K562 (cell line): ENCODE data around the gene AGO1. TPM values are rescaled to one million over a fixed set of nuclear protein-coding genes. Genes with fewer than 3 reads are reported as not detected.
A peak's percentile ranks its signal among the peaks of the same experiment; 100 is the strongest.

ENCODE experiments used
- ARID1B ChIP-seq: fragments of 450-650 bp; IDR thresholded peaks from 2 replicates; pipeline ENCODE4 v1.6.1; 2016; ENCODE audit warnings: antibody characterized with exemption, mild to moderate bottlenecking, inconsistent platforms
- CHD4 ChIP-seq: fragments of 200-600 bp; sonication (generic); IDR thresholded peaks from 3 replicates; pipeline ENCODE4 v1.6.1; 2012; ENCODE audit warnings: low read depth, mild to moderate bottlenecking, mixed read lengths, low read length, inconsistent platforms; ENCODE audit not compliant: insufficient read depth, insufficient replicate concordance, poor library complexity, severe bottlenecking
- DACH1 ChIP-seq: fragments of 450-650 bp; IDR thresholded peaks from 2 replicates; pipeline ENCODE4 v1.6.1; 2018; ENCODE audit not compliant: partially characterized antibody
- DPF2 ChIP-seq: fragments of 450-650 bp; IDR thresholded peaks from 2 replicates; pipeline ENCODE4 v1.6.1; 2016
- GABPB1 ChIP-seq: sonication (generic); formaldehyde crosslinking; IDR thresholded peaks from 2 replicates; pipeline ENCODE4 v1.8.0; 2022; ENCODE audit warnings: mild to moderate bottlenecking, missing genetic modification reagents
- HDAC2 ChIP-seq: fragments of 450-650 bp; IDR thresholded peaks from 2 replicates; pipeline ENCODE4 v1.6.1; 2016; ENCODE audit warnings: mild to moderate bottlenecking
- MYC ChIP-seq, 2 experiments: fragments of 250-450 bp in 1 of 2; sonication (Bioruptor Pico) in 1 of 2; IDR thresholded peaks; 2 replicates each; pipeline versions ENCODE4 v1.5.1 to v1.6.1; 2012 to 2021; ENCODE audit warnings: low read depth in 2 of 2, borderline replicate concordance in 1 of 2, improper control_type of control experiment in 1 of 2, low read length in 1 of 2, mild to moderate bottlenecking in 1 of 2, moderate library complexity in 1 of 2
- PHTF2 ChIP-seq: fragments of 250-450 bp; sonication (Bioruptor Pico); IDR thresholded peaks from 2 replicates; pipeline ENCODE4 v1.5.0; 2021; ENCODE audit warnings: mild to moderate bottlenecking
- SMAD4 ChIP-seq: fragments of 250-450 bp; sonication (Bioruptor Pico); conservative IDR thresholded peaks from 2 replicates; pipeline ENCODE4 v1.8.0; 2021; ENCODE audit warnings: inconsistent platforms, mild to moderate bottlenecking, moderate library complexity
- ZBTB49 ChIP-seq: sonication (generic); formaldehyde crosslinking; IDR thresholded peaks from 2 replicates; pipeline ENCODE4 v1.8.0; 2022; ENCODE audit warnings: missing genetic modification reagents, mild to moderate bottlenecking, borderline replicate concordance
- ZNF23 ChIP-seq: fragments of 250-450 bp; sonication (Bioruptor Pico); IDR thresholded peaks from 2 replicates; pipeline ENCODE4 v1.4.0; 2020; ENCODE audit warnings: mild to moderate bottlenecking
- ZNF280A ChIP-seq: fragments of 450-650 bp; IDR thresholded peaks from 2 replicates; pipeline ENCODE4 v1.6.1; 2018; ENCODE audit warnings: mild to moderate bottlenecking, low read depth; ENCODE audit not compliant: partially characterized antibody
- ZNF354B ChIP-seq: fragments of 250-450 bp; sonication (Bioruptor Pico); IDR thresholded peaks from 2 replicates; pipeline ENCODE4 v1.4.0; 2020
- ZNF518B ChIP-seq: fragments of 250-450 bp; sonication (Bioruptor Pico); IDR thresholded peaks from 2 replicates; pipeline ENCODE4 v1.5.0; 2021; ENCODE audit warnings: mild to moderate bottlenecking, moderate library complexity
- ZNF586 ChIP-seq: fragments of 450-650 bp; formaldehyde crosslinking; conservative IDR thresholded peaks from 2 replicates; pipeline ENCODE4 v1.4.0; 2020; ENCODE audit warnings: mild to moderate bottlenecking, moderate library complexity
- ZNF717 ChIP-seq: fragments of 250-450 bp; sonication (Bioruptor Pico); IDR thresholded peaks from 2 replicates; pipeline ENCODE4 v1.5.0; 2021
- polyA plus RNA-seq, 8 experiments: library from polyadenylated mRNA; depleted of rRNA in 4 of 8; stranded (reverse) in 5 of 8; unstranded in 3 of 8; fragments of >200 nt; fragmentation: Nextera tagmentation in 2 of 8; fragmentation: Illumina TruSeq in 1 of 8; extraction: Ambion mirVana in 2 of 8; extraction: Trizol in 1 of 8; gene quantifications; 2 replicates each; pipeline versions ENCODE4 v1.2.1 to v1.2.3, GENCODE V29; 2011 to 2014; ENCODE audit warnings: inconsistent platforms in 1 of 8, missing spikeins in 1 of 8
- total RNA-seq, 7 experiments: library from RNA; depleted of rRNA in 6 of 7; stranded (reverse); fragments of >200 nt in 6 of 7; fragmentation: Illumina TruSeq in 2 of 7; extraction: Trizol in 2 of 7; gene quantifications; 2 replicates each; pipeline versions ENCODE4 v1.2.1 to v1.2.3, GENCODE V29; 2011 to 2021; ENCODE audit warnings: low replicate concordance in 1 of 7
- TF ChIP-seq, protein P1 (sequence below), 2 experiments: fragments of 450-650 bp; IDR thresholded peaks; 2 replicates each; pipeline ENCODE4 v1.6.1; 2016

The AGO1 gene
- total and polyA plus RNA-seq, 9 of the 15 experiments (the other 6 are each of a cell fraction or from before 2014, with no cell fraction given), result 7.3 to 64.2 (median 26.0) TPM

DNA sequence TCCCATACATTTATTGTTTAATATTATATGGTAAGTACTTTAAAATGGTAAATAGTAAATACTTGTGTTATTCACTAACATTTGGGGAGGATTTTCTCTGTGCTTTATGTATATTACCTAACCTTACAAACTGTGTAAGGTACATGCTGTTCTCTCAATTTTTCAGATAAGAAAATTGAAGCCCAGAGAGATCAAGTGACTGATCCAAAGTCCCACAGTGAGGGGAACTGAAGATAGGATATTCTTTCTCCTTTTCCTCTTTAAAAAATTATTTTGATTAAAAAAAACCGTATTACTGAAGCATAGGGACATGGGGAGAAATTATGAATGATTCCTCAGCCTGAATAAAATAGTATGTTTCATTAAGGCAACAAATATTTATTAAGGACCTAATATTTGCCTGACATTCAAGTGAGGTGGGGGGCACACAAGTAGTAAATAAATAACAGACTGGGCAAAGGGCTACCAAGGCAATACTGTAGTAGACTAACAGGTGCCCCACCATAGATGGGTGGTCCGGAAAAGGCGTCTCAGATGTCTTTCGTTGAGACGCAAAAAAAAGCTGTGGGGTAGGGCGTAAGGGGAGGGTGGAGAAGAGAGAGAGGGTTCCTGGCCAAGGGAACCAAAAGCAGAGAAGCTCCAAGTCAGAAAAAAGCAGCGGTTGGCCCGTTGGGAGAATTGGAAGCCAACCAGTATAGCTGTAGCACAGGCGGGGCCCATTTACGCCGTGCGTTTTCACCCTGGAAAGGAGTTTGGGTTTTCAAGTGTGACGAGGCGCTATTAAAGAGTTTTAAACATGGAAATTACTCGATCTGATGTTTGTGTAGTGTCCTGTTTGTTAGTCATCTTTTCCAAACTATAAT lies 47.0 kb downstream of the AGO1 start (continued):
- TF ChIP-seq CHD4, result no peak
- TF ChIP-seq PHTF2 (CRISPR knock-in tag), result peak; percentile 32; the same call in 1 of the 2 replicates
- 0 out of 2 replicates have a peak, but pooled peaks have one; percentile 54 for TF ChIP-seq ZNF586 (CRISPR knock-in tag)
- 0 out of 2 replicates have a peak, but pooled peaks have one; percentile 13 for TF ChIP-seq ARID1B
- TF ChIP-seq ZBTB49, result no peak
- TF ChIP-seq ZNF23 (CRISPR knock-in tag), result peak; percentile 56; the same call in 1 of the 2 replicates
- TF ChIP-seq, protein P1, sequence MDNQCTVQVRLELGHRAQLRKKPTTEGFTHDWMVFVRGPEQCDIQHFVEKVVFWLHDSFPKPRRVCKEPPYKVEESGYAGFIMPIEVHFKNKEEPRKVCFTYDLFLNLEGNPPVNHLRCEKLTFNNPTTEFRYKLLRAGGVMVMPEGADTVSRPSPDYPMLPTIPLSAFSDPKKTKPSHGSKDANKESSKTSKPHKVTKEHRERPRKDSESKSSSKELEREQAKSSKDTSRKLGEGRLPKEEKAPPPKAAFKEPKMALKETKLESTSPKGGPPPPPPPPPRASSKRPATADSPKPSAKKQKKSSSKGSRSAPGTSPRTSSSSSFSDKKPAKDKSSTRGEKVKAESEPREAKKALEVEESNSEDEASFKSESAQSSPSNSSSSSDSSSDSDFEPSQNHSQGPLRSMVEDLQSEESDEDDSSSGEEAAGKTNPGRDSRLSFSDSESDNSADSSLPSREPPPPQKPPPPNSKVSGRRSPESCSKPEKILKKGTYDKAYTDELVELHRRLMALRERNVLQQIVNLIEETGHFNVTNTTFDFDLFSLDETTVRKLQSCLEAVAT (IDR thresholded peaks at IDR 0.05), result peak; percentile 28 to 46; a peak in 1 of 4 replicates
- TF ChIP-seq HDAC2, result 0 out of 2 replicates have a peak, but pooled peaks have one; percentile 23
- no peak for TF ChIP-seq ZNF280A
- no peak for TF ChIP-seq GABPB1 (CRISPR knock-in tag)
- TF ChIP-seq ZNF518B, result no peak
- TF ChIP-seq SMAD4 (CRISPR knock-in tag), result no peak
- TF ChIP-seq ZNF354B, result no peak
- TF ChIP-seq DPF2, result peak; percentile 56
- no peak for TF ChIP-seq MYC (IDR thresholded peaks at IDR 0.05; ENCODE audit: low read depth, low read length)
- TF ChIP-seq MYC (CRISPR knock-in tag; IDR thresholded peaks at IDR 0.05; ENCODE audit: borderline replicate concordance, low read depth), result peak; percentile 86
- TF ChIP-seq DACH1, result peak; percentile 78
- no peak for TF ChIP-seq ZNF717 (CRISPR knock-in tag)
